Activated B cell treated with CpG ODN at 0.5 μM for 24 hours (primary cell): ENCODE data around the gene TBL1X. TPM values are rescaled to one million over a fixed set of nuclear protein-coding genes. Genes with fewer than 3 reads are reported as not detected.
"Not testable (repeated sequence)": the region's sequence is repeated elsewhere in the genome, so short reads cannot be mapped to it uniquely, and the experiment has no call there.

Source experiments
- ATAC-seq: fragments of 200-7000 bp; cut with Tn5 transposase; one replicate; pipeline ENCODE4 v1.10.0; 2021; ENCODE audit warnings: low read depth, mild to moderate bottlenecking, moderate library complexity
- CTCF ChIA-PET: fragments of 350-600 bp; sonication (Branson Sonifier 250); formaldehyde crosslinking; loops from one replicate; lab custom pipeline; 2021; ENCODE audit warnings: antibody characterized with exemption; lab: Charles Lee
- POLR2A ChIA-PET: fragments of 350-600 bp; sonication (Branson Sonifier 250); formaldehyde crosslinking; loops from one replicate; lab custom pipeline; 2021; ENCODE audit warnings: antibody characterized with exemption; lab: Charles Lee
- DNase-seq: peaks from one replicate; pipeline ENCODE4 v3.0.0; 2022
- H3K27ac Mint-ChIP-seq: one replicate; pipeline ENCODE4 v1.8.0; 2020; ENCODE audit warnings: mixed read lengths
- H3K27me3 Mint-ChIP-seq: one replicate; pipeline ENCODE4 v1.8.0; 2021; ENCODE audit warnings: mixed read lengths
- H3K36me3 Mint-ChIP-seq: one replicate; pipeline ENCODE4 v1.8.0; 2021; ENCODE audit warnings: low read depth, mixed read lengths
- H3K4me1 Mint-ChIP-seq: one replicate; pipeline ENCODE4 v1.8.0; 2021; ENCODE audit warnings: mixed read lengths
- H3K4me3 Mint-ChIP-seq: one replicate; pipeline ENCODE4 v1.8.0; 2020; ENCODE audit warnings: mild to moderate bottlenecking, mixed read lengths
- H3K9me3 Mint-ChIP-seq: one replicate; pipeline ENCODE4 v1.8.0; 2020; ENCODE audit warnings: mixed read lengths
- intact Hi-C: fragments of 100-400 bp; cut with micrococcal nuclease; formaldehyde crosslinking; loops from one replicate; pipeline ENCODE4 v1.15.1; 2024
- total RNA-seq: library from RNA; stranded (reverse); gene quantifications from 2 replicates; pipeline ENCODE4 v1.2.3, GENCODE V29; 2022
- TF ChIP-seq, protein P1 (sequence below): fragments of 200-600 bp; IDR thresholded peaks from one replicate; pipeline ENCODE4 v1.8.0; 2022; ENCODE audit warnings: antibody characterized with exemption, mild to moderate bottlenecking

The TBL1X gene
- total RNA-seq, 1 donor from 2014 or later = 38.5 TPM

DNA sequence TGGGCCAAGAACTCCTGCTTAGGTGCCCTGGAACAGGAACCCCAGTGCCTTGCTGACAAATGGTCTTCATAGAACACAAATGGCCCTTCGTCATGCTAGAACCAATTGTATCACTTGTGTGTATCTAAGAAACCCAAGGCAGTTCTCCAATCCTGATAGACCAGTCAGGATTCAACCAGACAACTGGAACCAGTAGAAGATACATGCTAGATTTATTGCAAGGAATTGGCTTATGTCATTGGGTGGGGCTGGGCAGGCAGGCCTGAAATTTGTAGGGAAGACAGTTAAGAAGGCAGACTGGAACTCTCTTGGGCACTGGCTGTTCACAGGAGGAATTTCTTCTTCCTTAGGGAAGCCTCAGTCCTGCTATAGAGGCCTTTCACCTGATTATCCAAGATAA is 17.0 kb upstream of the TBL1X start:
- ATAC-seq (no peak), DNase-seq (no peak)
- TF ChIP-seq, protein P1, sequence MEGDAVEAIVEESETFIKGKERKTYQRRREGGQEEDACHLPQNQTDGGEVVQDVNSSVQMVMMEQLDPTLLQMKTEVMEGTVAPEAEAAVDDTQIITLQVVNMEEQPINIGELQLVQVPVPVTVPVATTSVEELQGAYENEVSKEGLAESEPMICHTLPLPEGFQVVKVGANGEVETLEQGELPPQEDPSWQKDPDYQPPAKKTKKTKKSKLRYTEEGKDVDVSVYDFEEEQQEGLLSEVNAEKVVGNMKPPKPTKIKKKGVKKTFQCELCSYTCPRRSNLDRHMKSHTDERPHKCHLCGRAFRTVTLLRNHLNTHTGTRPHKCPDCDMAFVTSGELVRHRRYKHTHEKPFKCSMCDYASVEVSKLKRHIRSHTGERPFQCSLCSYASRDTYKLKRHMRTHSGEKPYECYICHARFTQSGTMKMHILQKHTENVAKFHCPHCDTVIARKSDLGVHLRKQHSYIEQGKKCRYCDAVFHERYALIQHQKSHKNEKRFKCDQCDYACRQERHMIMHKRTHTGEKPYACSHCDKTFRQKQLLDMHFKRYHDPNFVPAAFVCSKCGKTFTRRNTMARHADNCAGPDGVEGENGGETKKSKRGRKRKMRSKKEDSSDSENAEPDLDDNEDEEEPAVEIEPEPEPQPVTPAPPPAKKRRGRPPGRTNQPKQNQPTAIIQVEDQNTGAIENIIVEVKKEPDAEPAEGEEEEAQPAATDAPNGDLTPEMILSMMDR = no peak
- ChIA-PET CTCF (no interaction called here), POLR2A (no interaction called here)
- no peak overlapping the region for H3K27ac Mint-ChIP-seq
- H3K4me1 Mint-ChIP-seq = peaks cover 10% of the 10 kb centered on the region
- H3K27me3 Mint-ChIP-seq = no peaks in the 10 kb centered on the region
- intact Hi-C loops = no loop called here
- H3K9me3 Mint-ChIP-seq = no peaks in the 10 kb centered on the region
- H3K36me3 Mint-ChIP-seq = no peaks in the 10 kb centered on the region
- H3K4me3 Mint-ChIP-seq = no peak overlapping the region

DNA sequence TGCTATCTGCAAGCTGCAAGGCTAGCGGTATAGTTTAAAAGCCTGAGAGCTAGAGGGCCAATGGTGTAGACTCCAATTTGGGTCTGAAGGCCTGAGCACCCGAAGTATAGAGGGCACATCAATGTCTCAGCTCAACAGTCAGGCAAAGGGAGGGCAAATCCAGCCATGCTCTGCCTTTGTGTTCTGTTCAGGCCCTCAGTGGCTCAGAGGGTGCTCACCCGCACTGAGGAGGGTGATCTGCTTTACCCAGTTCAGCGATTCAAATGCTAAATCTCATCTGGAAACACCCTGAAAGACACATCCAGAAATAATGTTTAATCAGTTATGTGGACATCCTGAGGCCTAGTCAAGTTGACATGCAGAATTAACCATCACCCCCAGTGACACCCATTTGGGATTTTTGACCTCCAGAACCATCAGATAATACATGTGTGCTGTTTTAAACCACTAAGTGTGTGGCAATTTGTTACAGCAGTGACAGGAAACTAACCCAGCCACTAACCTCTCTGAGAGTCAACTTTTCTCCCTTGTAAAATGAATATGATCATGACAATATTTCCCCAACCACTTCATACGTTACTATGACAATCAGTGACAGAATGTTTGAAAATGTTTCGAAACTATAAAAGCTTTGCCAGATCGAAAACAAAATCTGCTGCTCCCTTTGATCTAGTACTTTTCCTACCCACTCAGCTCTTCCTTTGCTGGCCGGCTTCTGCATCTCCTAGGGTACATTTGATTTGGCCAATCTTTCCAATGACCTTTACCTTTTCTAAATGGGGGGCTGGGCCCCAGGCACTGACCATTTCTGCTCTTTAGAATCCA is 8.4 kb upstream of the TBL1X start:
- TF ChIP-seq, protein P1 = no peak
- Mint-ChIP-seq H3K27ac (no peak overlapping the region), H3K4me3 (no peak overlapping the region), H3K36me3 (no peaks in the 10 kb centered on the region), H3K9me3 (no peaks in the 10 kb centered on the region), H3K27me3 (no peaks in the 10 kb centered on the region), H3K4me1 (peaks cover 22% of the 10 kb centered on the region)
- no peak for ATAC-seq
- ChIA-PET POLR2A (no interaction called here), CTCF (no interaction called here)
- intact Hi-C loops = no loop called here
- DNase-seq = no peak

DNA sequence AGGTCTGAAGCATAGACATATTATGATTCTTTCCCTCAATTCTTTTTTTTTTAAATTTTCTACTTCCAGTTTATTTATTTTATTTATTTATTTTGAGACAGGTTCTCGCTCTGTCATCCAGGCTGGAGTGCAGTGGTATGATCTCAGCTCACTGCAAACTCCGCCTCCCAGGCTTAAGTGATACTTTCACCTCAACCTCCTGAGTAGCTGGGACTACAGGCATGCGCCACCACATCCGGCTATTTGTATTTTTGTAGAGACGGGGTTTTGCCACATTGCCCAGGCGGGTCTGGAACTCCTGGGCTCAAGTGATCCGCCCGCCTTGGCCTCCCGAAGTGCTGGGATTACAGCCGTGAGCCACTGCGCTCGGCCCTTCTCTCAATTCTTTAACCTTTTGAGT is 6.8 kb upstream of the TBL1X start:
- CTCF ChIA-PET, intact Hi-C loops, DNase-seq: not testable (repeated sequence)

DNA sequence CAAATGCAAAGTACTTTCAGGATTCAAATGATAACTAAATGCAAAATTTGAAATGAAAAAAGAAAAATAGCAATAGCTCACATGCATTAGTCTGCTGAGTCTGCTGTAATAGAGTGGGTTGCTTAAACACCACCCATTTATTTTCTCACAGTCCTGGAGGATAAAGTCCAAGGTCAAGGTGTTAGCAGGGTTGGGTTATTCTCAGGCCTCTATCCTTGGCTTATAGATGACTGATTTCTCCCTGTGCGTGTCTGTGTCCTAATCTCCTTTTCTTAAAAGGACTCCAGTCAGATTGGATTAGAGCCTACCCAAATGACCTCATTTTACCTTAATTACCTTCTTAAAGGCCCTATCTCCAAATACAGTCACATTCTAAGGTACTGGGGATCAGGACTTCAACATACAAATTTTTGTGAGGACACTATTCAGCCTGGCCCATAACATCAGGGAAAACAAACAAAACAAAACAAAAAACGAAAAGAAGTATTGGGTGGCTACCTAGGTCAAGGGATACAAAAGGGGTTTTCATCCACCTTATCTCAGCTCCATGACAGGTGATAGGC is 6.3 kb upstream of the TBL1X start:
- H3K27ac Mint-ChIP-seq = no peak overlapping the region
- no peaks in the 10 kb centered on the region for H3K9me3 Mint-ChIP-seq
- no peaks in the 10 kb centered on the region for H3K36me3 Mint-ChIP-seq
- H3K27me3 Mint-ChIP-seq = no peaks in the 10 kb centered on the region
- TF ChIP-seq, protein P1 = no peak
- intact Hi-C loops = no loop called here
- no peak overlapping the region for H3K4me3 Mint-ChIP-seq
- ATAC-seq (no peak), DNase-seq (no peak)
- CTCF ChIA-PET = no interaction called here
- peaks cover 31% of the 10 kb centered on the region for H3K4me1 Mint-ChIP-seq
- POLR2A ChIA-PET = no interaction called here

More for the DNA sequence above, 6.8 kb upstream of the TBL1X start:
- H3K4me3 Mint-ChIP-seq, ATAC-seq, H3K27ac Mint-ChIP-seq, H3K36me3 Mint-ChIP-seq, POLR2A ChIA-PET, H3K27me3 Mint-ChIP-seq, H3K9me3 Mint-ChIP-seq: not testable (repeated sequence)
- peaks cover 33% of the 10 kb centered on the region for H3K4me1 Mint-ChIP-seq

DNA sequence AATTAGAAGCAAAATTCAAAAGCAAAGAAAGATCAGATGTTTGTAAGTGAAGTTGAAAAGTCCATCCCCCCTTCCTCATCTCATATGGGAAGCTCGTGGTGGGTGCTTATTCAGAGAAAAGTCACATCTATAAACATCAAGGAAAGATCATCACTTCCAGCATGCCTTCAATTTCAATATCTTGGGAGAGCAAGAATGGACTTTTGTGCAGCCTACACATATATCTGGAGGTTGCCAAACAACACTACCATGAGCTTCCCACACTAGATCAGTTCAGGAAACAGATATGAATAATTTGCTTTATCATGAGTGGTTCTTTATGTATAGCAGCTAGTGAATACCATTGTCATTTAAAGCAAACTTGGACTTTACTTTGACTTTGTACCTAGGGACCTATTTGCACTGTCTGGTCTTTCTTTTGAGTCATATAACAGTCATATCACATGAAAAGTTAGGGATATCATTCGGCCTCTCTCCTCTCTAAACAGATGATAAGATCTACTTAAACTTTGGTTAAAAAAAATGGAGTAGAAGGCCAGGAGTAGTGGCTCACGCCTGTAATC is 5.6 kb upstream of the TBL1X start:
- intact Hi-C loops = no loop called here
- ATAC-seq (no peak), DNase-seq (no peak)
- Mint-ChIP-seq H3K4me1 (peaks cover 32% of the 10 kb centered on the region), H3K27me3 (no peaks in the 10 kb centered on the region), H3K27ac (no peak overlapping the region), H3K9me3 (no peaks in the 10 kb centered on the region), H3K36me3 (no peaks in the 10 kb centered on the region), H3K4me3 (no peak overlapping the region)
- TF ChIP-seq, protein P1 = no peak
- CTCF ChIA-PET = no interaction called here
- POLR2A ChIA-PET = no interaction called here
